GM12874 (cell line): ENCODE results near the gene ALOX5AP.

Source experiments
- TF ChIP-seq, protein P1 (sequence below): IDR thresholded peaks from 2 replicates; pipeline ENCODE4 v1.5.1; 2011; ENCODE audit warnings: low read depth, mild to moderate bottlenecking, control low read depth, low read length, moderate library complexity; ENCODE audit not compliant: insufficient read depth

Gene ALOX5AP

DNA sequence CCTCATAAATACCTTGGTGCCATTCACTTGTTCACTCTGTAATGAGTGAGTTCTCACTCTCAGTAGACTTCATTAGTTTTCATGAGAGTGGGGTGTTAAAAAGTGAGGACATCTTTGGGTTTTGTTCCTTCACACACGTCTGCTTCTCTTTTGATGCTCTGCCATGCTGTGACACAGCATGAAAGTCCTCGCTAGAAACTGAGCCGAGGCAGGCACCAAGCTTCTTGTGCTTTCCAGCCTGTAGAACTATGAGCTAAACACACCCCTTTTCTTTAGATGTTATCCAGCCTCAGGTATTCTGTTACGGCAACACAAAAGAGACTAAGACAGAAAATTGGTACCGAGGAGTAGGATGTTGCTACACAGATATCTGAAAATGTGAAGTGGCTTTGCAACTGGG, 43.7 kb downstream of the ALOX5AP start:
- TF ChIP-seq, protein P1, sequence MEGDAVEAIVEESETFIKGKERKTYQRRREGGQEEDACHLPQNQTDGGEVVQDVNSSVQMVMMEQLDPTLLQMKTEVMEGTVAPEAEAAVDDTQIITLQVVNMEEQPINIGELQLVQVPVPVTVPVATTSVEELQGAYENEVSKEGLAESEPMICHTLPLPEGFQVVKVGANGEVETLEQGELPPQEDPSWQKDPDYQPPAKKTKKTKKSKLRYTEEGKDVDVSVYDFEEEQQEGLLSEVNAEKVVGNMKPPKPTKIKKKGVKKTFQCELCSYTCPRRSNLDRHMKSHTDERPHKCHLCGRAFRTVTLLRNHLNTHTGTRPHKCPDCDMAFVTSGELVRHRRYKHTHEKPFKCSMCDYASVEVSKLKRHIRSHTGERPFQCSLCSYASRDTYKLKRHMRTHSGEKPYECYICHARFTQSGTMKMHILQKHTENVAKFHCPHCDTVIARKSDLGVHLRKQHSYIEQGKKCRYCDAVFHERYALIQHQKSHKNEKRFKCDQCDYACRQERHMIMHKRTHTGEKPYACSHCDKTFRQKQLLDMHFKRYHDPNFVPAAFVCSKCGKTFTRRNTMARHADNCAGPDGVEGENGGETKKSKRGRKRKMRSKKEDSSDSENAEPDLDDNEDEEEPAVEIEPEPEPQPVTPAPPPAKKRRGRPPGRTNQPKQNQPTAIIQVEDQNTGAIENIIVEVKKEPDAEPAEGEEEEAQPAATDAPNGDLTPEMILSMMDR: no peak

DNA sequence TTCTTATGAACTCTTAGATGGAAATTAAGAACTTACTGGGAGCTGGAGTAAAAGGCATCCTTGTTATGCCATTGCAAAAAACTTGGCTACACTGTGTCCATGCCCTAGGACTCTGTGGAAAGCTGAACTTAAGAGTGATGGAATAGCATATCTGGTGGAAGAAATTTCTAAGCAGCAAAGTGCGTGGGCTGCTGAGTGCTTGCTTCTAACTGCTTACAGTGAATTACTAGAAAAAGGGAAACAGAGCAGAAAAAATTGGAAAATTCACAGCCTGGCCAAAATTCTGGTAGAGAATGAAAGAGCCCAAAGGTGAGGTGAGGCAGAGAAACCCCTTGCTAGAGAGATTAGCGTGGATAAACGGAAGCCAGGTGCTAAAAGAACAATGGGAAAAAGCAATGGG, 44.3 kb downstream of the ALOX5AP start:
- TF ChIP-seq, protein P1: no peak

DNA sequence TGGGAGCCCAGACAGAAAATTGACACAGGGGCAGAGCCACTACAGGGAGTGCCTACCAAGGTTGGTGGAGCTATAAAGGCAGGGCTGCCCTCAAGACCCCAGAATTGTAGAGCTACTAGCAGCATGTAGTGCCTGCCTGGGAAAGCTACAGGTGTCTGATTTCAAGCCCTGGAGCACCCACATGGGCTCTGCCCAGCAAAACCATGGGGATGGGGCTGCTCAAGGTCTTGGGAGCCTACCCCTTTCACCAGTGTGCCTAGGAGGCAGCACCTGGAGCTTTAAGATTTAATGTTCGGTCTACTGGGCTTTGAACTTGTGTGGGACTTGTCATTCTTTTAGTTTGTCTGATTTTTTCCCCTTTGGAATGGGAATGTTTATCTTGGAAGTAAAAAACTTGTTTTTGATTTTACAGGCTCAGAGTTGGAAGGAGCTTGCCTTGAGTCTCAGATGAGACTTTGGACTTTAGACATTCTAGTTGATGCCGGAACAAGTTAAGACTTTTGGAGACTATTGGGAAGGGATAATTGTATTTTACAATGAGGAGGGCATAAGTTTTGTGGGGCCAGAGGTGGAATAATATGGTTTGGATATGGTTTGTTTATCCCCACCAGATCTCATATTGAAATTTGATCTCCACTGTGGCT, 45.1 kb downstream of the ALOX5AP start:
- TF ChIP-seq, protein P1: no peak

DNA sequence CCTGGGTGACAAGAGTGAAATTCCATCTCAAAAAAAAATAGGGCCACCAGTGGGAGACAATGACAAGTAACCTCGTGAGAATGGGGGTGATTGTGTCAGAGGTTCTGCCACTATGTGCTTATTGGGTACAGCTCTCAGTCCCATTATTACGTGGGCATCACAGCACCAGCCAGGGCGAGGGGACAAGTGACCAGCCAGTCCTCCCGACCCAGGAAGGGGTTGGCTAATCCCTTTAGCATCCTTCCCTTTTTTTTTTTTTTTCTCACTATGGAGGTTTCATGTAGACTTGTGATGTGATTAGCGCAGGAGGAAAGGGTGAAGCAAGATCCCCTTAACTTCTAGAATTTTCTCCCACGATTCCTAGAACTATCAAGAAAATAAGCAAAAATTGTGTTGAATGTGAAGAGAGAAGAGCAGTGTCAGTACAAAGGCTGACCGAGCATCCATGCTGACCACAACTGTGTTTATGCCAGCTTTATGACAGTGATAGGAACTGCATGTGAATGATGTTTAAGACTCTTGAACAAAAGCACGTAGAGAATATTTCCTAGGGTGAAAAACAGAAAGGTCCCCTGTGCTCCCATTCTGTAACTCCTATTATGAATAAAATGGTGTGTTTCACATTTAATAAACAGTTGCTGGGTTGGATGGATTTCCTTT, 50.0 kb downstream of the ALOX5AP start:
- TF ChIP-seq, protein P1: no peak

DNA sequence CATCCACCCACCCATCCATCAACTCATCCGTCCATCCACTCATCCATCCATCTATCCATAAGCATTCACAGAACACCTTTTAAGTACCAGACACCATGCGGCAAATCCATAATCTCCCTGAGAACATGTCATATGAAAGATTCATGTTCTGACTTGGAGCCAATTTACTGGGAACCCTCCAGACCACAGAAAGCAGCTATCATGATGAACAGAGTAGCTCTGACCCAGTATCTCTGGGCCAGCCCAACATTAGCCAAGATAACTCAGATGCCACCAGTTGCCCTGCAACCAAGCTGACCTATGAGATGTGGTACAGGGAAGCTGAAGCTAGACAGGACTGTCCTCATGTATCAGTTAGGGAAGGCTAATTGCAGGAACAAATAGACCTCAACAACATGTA, 51.3 kb downstream of the ALOX5AP start:
- TF ChIP-seq, protein P1: no peak

DNA sequence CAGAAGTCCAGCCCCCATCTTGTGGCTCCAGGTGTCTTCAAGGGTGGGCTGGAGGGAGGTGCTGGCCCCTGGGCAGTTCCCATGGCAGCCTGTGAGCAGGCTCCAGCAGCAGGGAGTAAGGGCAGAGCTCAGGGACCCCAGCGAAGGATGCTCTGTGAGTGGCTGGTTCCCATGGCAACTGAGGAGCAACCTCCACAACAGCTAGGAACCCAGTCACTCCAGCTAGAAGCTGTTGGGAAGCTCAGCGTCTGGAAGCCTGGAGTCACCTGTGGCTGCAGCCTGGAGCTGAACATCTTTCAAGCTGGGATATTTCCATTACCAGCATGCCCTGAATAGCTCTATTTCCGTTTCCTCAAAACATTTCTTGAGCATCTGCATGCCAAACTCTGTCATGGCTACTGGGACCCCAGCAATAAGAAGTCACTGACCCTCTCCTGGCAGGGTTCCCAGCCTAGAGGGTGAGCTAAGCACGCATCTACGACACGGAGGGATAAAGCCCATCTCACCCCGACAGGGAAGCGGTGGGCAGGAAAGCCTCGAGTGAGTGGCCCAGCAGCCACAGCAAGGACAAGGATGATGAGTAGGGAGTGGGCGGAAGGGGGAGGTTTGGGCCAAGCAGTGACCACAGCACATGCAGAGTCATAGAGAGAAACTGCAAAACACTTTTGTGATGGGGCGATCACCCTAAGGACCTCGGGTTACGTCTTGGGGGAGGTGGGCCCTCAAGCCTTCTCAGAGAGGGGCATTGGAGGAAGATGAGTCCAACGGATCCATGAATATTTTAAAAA, 52.6 kb downstream of the ALOX5AP start:
- TF ChIP-seq, protein P1: no peak

DNA sequence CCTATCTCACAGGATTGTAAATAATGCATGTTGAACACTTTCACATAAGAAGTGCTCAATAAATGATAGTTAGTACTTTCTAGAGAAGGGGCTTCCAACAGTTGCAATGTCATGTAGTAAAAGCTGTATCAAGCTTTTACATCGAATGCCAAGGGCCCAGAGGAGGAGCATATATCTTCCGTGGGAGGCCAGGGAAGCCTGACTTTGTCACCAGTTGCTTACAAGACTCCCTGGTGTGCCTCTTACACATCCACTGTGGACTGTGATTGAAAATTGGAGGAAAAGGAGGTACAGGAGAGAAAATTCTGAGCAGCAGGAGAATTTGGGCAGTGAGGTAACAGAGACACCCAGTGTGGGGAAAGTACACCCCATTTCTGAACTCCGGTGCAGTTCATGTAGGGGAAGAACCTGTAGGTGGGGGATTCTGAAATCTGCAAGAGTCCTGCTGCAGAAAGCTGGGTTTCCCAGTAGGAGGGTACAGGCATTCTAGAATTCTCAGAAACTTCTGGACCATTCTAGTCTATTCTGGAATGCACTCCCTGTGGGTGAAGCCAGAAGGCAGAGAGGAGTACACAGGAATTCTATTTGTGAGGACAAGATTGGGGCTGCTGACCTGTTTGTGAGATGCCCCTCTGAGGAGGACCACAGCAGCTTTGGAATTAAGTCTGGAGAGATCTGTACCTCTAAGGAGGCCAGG, 54.0 kb downstream of the ALOX5AP start:
- TF ChIP-seq, protein P1: no peak
